HG03097 (cell line): ENCODE results near the gene PIM3.

ENCODE experiments used
- ATAC-seq: cut with Tn5 transposase; IDR thresholded peaks from one replicate; pipeline ENCODE4 v1.9.1; 2021; ENCODE audit not compliant: unreplicated experiment, low FRiP score

The PIM3 gene

DNA sequence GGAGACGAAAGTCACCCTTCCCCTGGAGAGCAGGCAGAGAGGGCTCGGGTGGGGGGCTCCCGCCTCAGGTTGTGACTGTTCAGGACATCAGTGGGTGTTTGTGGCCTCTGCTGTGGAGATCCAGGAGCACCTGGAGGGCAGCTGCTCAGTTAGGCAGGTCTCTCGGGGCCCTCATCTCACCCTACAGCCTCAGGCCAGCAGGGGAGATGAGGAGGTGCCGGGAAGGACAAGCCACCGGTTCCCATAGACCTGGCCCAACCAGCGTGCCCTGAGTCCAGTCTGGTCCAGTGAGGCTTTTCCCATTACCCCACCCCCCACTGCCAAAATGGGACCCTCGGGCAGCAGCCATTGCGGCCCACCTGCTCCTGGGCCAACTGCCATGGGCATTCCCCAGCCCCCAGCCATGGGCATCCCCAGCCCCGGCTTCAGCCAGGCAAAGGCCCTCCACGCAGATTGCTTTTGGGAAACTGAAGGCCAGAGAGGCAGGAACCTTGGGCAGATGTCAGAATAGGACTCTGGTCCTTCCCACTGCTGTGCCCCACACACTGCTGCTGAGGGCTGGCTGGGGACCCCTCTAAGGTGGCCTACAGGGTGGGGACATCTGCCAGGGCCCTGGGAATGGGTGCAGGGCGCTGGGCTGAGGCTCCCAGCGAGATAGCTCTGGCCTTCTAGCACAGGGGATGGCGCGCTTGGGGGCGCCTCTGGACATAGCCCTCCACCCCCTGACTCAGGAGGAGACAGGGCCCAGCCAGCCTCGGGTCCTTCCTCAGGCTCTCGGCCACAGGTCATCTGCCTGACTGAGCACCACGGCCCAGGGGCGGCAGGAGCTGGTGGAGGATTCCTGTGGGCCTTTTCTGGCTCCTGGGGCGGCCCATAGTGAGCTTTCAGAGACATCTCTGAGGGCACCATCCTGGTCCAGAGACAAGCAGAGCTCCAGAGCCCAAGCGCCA is 4.8 kb downstream of the PIM3 start:
- no peak for ATAC-seq

DNA sequence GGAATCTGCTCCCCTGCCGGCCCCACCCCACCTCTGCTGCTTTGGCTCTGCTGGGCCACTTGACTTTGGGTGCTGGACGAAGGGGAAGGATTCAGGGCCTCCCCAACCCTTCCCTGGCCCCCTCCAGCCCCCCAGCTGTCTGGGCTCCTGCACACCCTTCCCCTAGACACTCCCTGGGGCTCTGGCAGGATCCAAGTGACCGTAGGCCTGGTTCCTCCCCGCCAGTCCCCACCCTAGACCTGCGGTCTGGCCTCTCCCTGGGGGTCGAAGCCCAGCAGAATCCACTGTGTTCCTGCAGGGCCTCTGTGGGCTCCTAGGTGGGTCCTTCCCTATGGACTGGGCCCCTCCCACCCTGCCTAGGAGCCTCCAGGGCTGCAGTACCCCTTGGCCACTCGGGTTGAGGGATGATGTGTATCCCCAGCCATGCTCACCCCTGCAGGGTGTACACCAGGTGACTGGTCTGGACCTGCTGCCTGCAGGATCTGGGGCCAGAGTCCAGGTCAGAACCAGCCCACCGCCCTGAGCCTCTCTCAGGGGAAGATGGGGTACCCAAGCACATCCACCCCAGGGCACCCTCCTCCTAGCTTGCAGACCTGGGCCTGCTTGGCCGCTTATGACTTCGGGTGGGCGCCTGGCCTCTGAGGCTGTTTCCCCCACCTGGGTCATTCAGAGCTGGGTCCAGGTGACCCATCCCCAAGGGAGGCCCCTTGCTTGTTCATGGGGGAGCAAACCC is 5.6 kb downstream of the PIM3 start:
- ATAC-seq, result no peak

DNA sequence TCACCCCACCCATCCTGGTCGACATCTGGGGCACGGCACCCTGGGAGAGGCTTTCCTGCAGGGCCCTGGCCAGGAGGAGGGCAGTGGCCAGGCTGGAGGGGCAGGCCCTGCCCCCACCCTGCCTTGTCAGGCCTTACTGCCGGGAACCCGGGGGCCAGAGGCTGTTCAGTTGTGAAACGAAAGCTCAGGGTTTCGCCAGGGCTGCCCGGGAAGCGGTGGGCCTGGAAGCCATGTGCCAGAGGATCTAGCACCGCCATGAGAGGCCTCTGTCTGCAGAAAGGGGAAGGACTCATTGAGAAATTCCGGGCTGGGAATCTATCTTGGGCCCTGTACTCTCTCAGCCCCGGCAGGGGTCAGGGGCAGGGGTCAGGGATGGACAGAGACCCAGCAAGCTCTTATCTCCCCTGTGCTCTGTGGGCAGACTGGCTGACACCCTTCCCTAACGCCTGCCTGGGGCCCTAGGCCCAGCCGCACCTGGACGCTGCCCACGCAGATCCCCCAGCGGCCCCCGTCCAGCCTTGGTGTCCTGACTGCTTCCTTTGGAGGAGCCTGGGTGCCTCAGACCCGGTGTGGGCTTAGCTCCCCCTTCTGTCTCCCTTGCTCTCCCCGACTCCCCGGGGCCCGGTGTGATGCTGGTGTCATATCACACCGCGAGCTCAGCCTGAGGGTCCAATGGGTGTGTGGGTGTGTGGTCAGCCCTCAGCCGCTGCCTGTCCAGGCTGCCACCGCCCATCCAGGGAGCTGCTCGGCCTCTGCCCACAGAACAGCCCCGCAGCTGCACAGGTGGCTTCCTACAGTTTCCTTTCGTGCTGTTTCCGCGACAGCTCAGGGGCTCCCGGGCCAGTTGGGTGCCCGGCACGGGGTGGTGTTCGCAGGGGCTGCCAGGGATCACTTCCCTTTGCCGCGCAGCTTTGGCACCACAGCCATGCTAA is 6.5 kb downstream of the PIM3 start:
- no peak for ATAC-seq

DNA sequence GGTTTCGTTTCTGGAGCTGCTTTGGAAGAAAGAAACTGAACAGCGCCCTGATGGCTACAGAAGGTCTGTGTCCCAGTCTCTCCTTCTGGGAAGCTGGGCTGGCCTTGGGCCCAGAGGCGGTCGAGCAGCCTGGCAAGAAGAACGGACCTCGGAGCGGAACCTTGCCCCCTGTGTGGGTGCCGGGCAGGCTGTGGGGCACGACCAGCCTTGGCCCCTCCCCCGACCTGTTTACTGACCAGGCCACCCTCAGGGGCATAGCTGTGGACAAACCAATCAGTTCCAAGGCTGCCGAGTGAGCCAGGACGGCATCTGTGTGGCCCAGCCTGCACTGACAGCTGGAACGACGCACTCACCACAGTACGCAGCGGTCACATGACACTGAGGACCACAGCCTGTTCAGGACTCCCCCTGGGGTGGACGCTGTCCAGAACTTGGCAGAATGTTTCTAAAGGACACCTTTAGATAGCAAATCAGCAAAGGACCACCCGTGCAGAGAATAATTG is 7.2 kb downstream of the PIM3 start:
- ATAC-seq, result no peak

DNA sequence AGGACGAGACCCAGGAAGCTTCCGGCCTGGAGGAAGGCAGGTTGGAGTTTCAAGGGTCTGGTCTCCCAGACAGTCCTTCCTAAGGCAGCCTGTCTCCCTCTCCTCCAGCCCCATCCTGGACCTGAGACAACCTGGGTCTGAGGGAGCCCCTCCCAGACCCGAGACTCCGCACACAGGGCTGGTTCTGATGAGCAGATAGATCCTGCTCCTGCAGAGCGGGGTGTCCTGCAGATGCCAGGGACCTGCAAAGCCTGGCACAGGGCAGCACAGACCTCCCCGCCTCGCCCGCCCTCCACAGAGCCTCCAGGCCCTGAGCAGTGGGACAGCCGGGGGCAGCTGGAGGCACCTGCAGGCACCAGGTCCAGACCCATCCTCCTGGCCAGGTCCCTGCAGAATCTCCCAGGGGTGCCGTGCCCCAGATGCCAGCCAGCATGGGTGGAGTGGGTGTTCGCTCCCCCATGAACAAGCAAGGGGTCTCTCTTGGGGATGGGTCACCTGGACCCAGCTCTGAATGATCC is 7.8 kb downstream of the PIM3 start:
- ATAC-seq, result no peak

DNA sequence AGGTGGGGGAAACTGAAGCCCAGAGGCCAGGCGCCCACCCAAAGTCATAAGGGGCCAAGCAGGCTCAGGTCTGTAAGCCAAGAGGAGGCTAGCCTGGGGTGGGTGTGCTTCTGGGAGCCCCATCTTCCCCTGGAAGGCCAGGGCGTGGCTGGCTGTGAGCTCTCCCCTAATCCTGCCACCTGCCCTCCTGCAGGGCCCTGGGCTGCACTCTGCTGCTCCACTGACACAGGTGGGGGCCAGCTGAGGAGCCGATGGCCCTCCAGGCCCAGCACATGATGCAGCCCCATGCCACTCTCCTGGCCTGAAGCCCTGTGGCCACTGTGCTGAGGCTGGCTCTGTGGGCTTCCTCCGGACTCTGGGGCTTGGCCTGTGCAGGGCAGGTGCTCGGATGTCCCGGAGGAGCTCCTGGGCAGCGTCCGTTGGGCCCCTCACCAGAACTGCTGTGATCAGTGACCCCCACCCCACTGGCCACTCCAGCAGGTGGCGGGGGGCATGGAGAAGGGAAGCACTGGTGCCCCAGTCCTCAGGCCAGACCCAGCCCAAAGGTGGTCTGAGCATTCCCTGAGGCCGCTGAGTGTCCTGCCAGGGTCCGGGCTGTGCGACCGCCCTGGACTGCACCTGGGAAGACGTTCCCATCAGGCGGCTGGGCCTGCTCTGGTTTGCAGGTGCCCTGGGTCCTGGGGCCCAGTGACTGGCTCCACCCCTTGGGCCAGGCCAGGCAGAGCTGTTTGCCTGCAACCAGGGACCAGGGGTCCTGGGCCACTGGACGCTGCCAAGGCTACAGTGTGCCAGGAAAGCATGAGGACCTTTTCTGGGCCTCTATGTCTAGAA is 8.5 kb downstream of the PIM3 start:
- ATAC-seq, result no peak

DNA sequence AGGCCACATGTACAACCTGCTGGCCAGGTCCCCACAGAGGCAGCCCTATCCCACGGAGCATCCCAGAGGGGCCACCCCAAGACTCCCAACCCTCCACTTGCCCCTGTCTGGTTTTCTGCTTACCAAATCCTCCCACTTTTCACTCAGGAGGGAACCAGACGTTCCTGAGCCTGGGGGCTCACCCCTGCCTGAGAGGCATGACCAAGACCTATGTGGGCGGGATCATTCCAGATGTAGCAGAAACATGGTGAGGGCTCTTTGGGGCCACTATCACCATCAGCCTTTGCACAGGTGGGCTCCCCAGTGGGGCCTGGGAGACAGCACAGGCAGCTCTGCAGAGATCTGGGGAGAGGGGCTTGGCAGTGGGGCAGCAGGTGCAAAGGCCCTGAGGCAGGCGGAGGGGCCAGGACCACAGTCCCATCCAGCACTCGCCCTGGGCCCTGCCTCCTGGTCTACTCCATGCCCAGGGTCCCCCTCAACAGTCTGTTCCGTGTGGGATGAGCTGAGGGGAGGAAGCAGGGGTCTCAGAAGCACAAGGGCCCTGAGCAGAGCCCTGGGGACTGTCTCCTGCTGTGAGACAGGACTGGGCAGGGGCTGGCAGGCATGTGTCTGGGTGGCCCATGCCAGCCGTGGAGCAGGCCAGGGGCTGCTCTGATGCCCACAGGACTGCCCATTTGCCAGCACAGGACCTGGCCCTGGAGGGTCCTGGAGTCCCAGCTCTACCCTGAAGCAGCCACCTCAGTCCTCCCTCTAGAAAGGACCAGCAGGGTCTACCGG is 9.4 kb downstream of the PIM3 start:
- no peak for ATAC-seq

DNA sequence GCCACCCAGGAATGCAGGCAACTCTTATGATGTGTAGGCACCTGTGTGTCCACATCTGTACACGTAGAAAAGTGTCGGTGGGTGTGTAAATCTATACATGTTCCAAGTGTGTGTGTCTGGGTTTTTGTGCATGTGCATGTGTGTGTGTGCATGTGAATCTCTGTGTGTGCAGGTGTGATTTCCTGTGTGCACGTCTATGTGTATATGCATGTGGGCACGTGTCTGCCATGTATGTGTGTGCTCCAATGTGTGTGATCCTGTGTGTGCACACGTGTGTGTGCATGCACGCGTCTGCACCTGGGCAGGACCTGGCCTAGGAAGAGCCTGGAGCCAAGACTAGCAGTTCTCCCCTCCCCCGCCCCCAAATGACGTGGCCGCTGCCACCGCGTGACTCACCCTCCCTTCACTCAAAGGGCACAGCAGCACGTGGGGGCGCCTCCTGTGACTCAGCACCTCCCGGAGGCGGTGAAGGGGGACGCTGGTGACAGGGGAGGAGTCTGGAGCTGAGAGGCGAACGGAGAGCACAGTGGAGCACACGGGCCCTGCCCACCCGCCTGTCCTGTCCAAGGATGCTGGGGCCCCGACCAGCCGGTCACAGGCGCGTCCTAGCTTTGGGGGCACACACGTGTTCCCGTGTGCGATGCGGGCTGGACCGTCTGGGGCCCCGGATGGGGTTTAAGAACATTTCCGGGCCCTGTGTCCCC is 10.1 kb downstream of the PIM3 start:
- peak; percentile 47 for ATAC-seq

DNA sequence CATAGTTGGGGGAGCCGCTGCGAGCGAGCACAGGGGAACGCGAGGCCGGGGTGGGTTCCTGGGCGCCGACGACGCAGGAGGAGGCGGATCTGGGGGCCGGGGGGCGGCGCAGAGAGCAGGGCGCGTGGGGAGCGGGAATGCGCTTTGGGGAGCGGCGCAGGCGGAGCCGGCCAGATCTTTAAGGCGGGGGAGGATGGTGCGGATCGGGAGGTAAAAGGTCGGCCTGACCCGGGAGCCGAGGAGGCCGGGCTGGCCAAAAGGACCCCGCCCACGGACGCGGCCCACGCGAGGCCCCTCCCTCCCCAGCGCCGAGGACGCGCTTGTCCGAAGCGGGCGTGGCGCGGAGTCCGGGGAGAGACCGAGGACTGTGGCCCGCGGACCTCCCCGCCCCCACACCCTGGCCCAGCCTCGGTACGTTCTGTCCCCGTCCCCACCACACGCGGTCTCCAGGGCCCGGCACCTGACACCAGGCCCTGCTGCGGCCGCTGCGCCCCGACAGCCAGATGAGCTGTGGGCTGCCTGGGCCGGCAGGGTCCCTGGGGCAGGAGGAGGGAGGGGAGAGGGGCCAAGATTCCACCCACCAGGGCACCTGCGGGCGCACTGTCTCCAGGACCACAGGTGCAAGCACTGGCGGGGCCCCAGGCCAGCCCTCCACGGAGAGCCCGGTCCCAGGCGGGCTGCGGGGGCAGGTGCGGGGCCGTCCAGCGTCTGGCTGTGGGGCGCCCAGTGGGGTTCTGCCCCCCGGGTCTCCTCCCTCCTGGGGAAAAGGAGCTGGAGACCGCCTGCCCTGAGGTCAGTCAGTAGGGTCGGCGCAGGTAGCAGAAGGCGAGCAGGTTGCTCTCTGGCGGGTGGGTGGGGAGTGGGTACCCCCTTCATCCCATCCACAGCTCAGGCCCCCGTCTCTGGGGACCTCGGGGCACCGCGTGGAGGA is 10.9 kb downstream of the PIM3 start:
- ATAC-seq, result peak; percentile 12

DNA sequence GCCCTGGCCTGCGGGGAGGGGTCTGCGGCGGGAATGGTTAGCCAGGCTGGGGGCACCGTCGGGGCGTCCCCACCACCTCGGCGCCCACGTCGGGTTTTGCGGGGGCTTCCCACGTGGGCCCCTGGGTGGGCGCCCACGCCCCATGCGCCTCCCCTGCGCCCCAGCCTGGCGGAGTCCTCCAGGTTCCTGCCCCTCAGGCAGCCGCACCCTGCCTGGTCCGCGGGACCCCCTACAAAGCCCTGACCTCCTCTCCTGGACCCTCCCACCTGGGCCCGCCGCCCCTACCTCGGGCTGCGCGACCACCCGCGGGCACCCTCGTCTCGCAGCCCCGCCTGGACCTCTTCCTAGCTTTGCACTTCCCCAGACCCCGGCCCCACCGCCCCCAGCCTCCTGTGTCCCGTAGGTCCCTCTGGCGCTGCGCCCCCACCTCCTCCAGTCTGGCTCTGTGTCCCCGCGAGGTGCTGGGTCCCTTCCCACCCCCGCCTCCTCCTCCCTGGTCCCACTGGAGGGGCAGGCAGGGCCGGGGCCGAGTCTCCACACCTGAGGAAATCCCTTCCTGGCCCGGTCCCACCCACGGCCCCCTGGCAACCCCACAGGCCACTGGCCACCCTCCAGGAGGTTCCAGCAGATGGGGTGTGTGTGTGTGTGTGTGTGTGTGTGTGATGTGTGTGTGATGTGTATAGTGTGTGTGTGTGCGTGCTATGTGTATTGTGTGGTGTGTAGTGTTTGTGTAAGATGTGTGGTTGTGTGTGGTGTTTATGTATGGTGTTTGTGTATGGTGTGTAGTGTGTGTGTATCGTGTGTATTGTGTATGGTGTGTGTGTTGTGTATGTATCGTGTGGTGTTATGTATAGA is 11.8 kb downstream of the PIM3 start:
- ATAC-seq, result no peak

DNA sequence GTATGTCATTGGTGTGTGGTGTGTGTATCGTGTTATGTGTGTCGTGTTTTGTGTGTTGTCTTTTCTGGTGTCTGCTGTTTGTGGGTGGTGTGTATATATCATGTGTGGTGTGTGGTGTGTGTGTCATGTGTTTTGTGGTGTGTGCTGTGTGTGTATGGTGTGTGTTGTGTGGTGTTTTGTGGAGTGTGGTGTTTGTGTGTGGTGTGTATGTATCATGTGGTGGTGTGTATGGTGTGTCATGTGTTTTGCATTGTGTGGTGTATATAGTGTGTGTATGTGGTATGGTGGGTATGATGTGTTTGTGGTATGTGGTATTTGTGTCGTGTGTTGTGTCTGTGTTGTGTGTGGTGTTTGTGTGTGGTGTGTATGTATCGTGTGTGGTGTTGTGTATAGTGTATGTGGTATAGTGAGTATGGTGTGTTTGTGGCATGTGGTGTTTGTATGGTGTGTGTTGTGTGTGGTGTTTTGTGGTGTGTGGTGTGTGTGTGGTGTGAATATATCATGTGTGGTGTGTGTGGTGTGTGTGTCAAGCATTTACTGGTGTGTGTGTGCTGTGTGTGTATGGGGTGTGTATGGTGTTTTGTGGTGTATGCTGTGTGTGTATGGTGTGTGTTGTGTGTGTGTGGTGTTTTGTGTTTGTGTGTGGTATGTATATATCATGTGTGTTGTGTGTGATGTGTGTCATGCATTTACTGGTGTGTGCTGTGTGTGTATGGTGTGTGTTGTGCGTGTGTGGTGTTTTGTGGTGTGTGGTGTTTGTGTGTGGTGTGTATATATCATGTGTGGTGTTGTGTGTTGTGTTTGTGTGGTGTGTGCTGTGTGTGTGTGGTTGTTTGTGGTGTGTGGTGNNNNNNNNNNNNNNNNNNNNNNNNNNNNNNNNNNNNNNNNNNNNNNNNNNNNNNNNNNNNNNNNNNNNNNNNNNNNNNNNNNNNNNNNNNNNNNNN is 12.7 kb downstream of the PIM3 start:
- ATAC-seq, result no peak

DNA sequence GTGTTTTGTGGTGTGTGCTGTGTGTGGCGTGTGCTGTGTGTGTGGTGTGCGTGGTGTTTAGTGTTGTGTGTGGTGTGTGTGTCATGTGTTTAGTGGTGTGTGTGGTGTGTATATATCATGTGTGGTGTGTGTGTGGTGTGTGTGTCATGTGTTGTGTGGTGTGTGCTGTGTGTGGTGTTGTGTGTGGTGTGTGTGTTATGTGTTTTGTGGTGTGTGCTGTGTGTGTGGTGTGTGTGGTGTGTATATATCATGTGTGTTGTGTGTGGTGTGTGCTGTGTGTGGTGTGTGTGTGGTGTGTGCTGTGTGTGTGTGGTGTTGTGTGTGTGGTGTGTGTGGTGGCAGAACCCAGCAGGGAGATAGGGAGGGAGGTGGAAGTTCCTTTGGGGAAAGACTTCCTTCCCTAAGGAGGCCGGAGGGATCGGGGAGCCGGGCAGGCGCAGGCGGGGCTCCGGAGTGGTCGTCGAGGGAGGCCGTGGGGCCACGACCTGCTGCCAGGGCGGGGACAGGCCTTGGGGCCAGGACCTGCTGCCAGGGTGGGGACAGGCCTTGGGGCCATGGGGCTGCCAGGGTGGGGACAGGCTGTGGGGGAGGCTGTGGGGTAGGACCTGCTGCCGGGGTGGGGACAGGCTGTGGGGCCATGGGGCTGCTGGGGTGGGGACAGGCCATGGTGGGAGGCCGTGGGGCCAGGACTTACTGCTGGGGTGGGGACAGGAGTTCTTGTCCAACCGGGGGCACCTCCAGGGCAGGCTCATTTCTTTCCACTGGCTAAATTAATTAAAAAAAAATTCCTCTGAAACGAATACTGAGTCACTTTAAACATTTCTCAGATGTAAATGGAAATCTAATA is 15.2 kb downstream of the PIM3 start:
- no peak for ATAC-seq

DNA sequence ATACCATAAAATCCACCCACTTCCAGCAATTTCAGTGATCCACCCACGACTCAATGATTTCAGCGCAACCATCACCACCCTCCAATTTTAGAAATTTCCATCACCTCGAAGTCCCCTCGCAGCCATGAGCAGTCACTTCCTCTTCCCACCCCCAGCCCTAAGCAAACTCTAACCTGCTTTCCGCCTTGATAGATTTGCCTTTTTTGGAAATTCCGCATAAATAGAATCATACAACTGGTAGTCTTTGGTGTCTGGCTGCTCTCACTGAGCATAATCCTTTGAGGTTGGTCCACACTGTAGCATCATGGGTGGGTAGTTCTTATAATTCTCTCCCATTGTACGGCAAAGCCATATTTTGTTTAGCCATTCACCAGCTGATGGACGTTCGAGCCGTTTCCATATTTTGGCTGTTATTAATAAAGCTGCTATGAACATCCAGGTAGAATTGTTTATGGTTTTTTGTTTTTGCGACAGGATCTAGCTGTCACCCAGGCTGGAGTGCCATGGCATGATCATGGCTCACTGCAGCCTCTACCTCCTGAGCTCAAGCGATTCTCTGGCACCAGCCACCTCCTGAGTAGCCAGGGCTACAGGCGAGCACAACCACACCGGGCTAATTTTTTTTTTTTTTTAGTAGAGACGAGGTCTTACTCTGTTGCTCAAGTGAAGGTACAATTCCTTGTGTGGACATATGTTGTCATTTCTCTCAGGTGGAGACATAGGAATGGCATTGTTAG is 16.0 kb downstream of the PIM3 start:
- no peak for ATAC-seq

DNA sequence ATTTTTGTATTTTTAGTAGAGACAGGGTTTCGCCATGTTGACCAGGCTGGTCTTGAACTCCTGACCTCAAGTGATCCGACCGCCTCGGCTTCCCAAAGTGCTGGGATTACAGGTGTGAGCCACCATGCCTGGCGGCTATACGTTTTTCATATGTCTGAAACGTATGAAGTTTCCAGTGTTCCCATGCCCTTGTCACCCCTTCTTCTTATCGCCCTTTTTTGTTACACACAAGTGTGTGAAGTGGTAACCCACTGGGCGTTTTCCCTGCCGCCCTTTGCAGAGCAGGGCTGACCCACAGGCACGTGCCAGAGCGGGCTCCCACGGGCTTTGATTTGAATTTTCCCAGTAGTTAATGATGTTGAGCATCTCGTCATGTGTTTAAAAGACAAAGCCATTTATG is 17.0 kb downstream of the PIM3 start:
- ATAC-seq, result no peak
